Liver (tissue), 9 donors: ENCODE results near the gene ASAP2. TPM values are rescaled to one million over a fixed set of nuclear protein-coding genes. Genes with fewer than 3 reads are reported as not detected.

Experiments used
- DNase-seq: peaks from one replicate; pipeline ENCODE4 v3.0.0-alpha.2; 2017; ENCODE audit warnings: low spot score
- H3K27ac ChIP-seq, 2 donors: one replicate each; pipeline ENCODE4 v1.7.0; 2013; ENCODE audit warnings: inconsistent platforms in 2 of 2, low read length in 2 of 2, control low read depth in 1 of 2, low read depth in 1 of 2, mild to moderate bottlenecking in 1 of 2
- H3K27me3 ChIP-seq, 4 donors: one replicate each; pipeline versions ENCODE4 v1.6.1 to v1.7.0; 2013; ENCODE audit warnings: low read length in 3 of 4, inconsistent platforms in 1 of 4, mild to moderate bottlenecking in 1 of 4, moderate library complexity in 1 of 4; ENCODE audit not compliant: control insufficient read depth in 4 of 4, insufficient read depth in 4 of 4
- H3K36me3 ChIP-seq, 4 donors: one replicate each; pipeline versions ENCODE4 v1.6.1 to v1.7.0; 2013; ENCODE audit warnings: low read length in 3 of 4, mild to moderate bottlenecking in 3 of 4, low read depth in 1 of 4, moderate library complexity in 1 of 4; ENCODE audit not compliant: control insufficient read depth in 4 of 4, insufficient read depth in 3 of 4
- H3K4me1 ChIP-seq, 4 donors: one replicate each; pipeline versions ENCODE4 v1.6.1 to v1.7.0; 2013; ENCODE audit warnings: low read length in 3 of 4, mild to moderate bottlenecking in 3 of 4, moderate library complexity in 1 of 4; ENCODE audit not compliant: control insufficient read depth in 4 of 4, insufficient read depth in 4 of 4
- H3K4me3 ChIP-seq, 3 donors: one replicate each; pipeline versions ENCODE4 v1.6.1 to v1.7.0; 2013; ENCODE audit warnings: low read length in 3 of 3, control low read depth in 1 of 3, low read depth in 1 of 3, mild to moderate bottlenecking in 1 of 3
- H3K9ac ChIP-seq, 2 donors: one replicate each; pipeline ENCODE4 v1.7.0; 2013; ENCODE audit warnings: low read length in 2 of 2, mild to moderate bottlenecking in 2 of 2, moderate library complexity in 2 of 2, control low read depth in 1 of 2, low read depth in 1 of 2
- H3K9me3 ChIP-seq, 4 donors: one replicate each; pipeline versions ENCODE4 v1.6.1 to v1.7.0; 2013; ENCODE audit warnings: low read length in 3 of 4; ENCODE audit not compliant: control insufficient read depth in 4 of 4
- GABPA ChIP-seq, 2 donors: IDR thresholded peaks in 1 of 2; conservative IDR thresholded peaks in 1 of 2; 2 replicates each; pipeline ENCODE4 v1.6.1; 2016; ENCODE audit warnings: antibody characterized with exemption in 2 of 2, mild to moderate bottlenecking in 1 of 2, moderate library complexity in 1 of 2
- NR2F2 ChIP-seq: IDR thresholded peaks from 2 replicates; pipeline ENCODE4 v1.6.1; 2016; ENCODE audit warnings: antibody characterized with exemption
- RAD21 ChIP-seq, 2 donors: IDR thresholded peaks; 2 replicates each; pipeline ENCODE4 v1.6.1; 2016; ENCODE audit warnings: antibody characterized with exemption in 2 of 2, mild to moderate bottlenecking in 2 of 2
- RXRA ChIP-seq, 2 donors: IDR thresholded peaks; 2 replicates each; pipeline ENCODE4 v1.6.1; 2017 to 2018; ENCODE audit warnings: antibody characterized with exemption in 2 of 2, mild to moderate bottlenecking in 1 of 2
- TAF1 ChIP-seq: conservative IDR thresholded peaks from 2 replicates; pipeline ENCODE4 v1.6.1; 2016; ENCODE audit warnings: antibody characterized with exemption, mild to moderate bottlenecking
- YY1 ChIP-seq: IDR thresholded peaks from 2 replicates; pipeline ENCODE4 v1.6.1; 2016; ENCODE audit warnings: antibody characterized with exemption, mild to moderate bottlenecking
- WGBS: extraction: QIAGEN DNeasy Blood & Tissue Kit; methylation state at CpG from one replicate; pipeline ENCODE4 v1.1.7; 2013; 5-methylcytosine and 5-hydroxymethylcytosine counted together
- polyA plus RNA-seq, 2 donors: library from polyadenylated mRNA; stranded (reverse) in 1 of 2; unstranded in 1 of 2; fragments of 200-250 nt in 1 of 2; fragments of >200 nt in 1 of 2; fragmentation: Nextera tagmentation in 1 of 2; extraction: Ambion mirVana in 1 of 2; gene quantifications; one replicate each; pipeline versions ENCODE4 v1.2.1 to v1.2.3, GENCODE V29; 2013 to 2015
- total RNA-seq, 2 donors: library from RNA; depleted of rRNA; stranded (reverse); fragments of >200 nt; gene quantifications; one replicate each; pipeline ENCODE4 v1.2.3, GENCODE V29; 2014
- TF ChIP-seq, protein P1 (sequence below): IDR thresholded peaks from 2 replicates; pipeline ENCODE4 v1.6.1; 2016; ENCODE audit warnings: antibody characterized with exemption
- TF ChIP-seq, protein P2 (sequence below): fragments of 150-350 bp; IDR thresholded peaks from 2 replicates; pipeline ENCODE4 v1.5.1; 2017; ENCODE audit warnings: improper control_type of control experiment, low read depth, low read length; ENCODE audit not compliant: missing input control
- TF ChIP-seq, protein P3 (sequence below): IDR thresholded peaks from 2 replicates; pipeline ENCODE4 v1.6.1; 2016; ENCODE audit warnings: antibody characterized with exemption
- donor health status: healthy.
- donor health status: healthy.
- donor health status: healthy.
- donor health status: healthy.
- donor health status: healthy.

The ASAP2 gene
- total and polyA plus RNA-seq, 4 donors = 0.36 to 5.9 (median 2.6) TPM

DNA sequence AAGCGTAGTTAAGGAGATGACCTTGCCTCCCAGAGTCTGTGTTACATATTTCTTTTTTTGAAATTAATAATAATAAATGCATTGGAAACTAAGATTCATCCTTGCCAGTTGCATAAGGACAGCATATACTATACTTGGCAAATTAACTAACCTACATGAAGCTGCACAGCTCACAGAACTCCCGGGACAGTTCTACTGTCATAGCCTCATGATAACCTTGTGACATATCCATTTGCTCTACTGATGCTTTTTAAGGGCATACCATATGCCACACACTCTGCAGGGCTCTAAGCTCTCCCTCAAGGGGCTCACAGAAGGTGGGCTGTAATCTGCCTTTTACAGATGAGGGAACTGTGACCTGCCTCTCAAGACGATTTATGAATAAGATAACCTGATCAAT is 212.9 kb downstream of the ASAP2 start:
- Histone ChIP-seq H3K27me3 (no peaks in the 10 kb centered on the region), H3K9me3 (no peaks in the 10 kb centered on the region), H3K4me3 (no peak overlapping the region), H3K36me3 (peaks cover 0 to 3% (median under 1%) of the 10 kb centered on the region in 4 donors), H3K27ac (no peak overlapping the region), H3K4me1 (peaks cover 6 to 20% (median 14%) of the 10 kb centered on the region in 4 donors), H3K9ac (no peak overlapping the region)
- DNase-seq = no peak
- TF ChIP-seq RXRA (IDR thresholded peaks at IDR 0.05) (no peak), RAD21 (IDR thresholded peaks at IDR 0.05) (no peak), NR2F2 (no peak), YY1 (no peak), TAF1 (no peak)
- TF ChIP-seq, protein P1, sequence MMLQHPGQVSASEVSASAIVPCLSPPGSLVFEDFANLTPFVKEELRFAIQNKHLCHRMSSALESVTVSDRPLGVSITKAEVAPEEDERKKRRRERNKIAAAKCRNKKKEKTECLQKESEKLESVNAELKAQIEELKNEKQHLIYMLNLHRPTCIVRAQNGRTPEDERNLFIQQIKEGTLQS = no peak
- TF ChIP-seq, protein P2, sequence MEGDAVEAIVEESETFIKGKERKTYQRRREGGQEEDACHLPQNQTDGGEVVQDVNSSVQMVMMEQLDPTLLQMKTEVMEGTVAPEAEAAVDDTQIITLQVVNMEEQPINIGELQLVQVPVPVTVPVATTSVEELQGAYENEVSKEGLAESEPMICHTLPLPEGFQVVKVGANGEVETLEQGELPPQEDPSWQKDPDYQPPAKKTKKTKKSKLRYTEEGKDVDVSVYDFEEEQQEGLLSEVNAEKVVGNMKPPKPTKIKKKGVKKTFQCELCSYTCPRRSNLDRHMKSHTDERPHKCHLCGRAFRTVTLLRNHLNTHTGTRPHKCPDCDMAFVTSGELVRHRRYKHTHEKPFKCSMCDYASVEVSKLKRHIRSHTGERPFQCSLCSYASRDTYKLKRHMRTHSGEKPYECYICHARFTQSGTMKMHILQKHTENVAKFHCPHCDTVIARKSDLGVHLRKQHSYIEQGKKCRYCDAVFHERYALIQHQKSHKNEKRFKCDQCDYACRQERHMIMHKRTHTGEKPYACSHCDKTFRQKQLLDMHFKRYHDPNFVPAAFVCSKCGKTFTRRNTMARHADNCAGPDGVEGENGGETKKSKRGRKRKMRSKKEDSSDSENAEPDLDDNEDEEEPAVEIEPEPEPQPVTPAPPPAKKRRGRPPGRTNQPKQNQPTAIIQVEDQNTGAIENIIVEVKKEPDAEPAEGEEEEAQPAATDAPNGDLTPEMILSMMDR = no peak
- WGBS = 90% methylated on average over 3 of the region's 3 CpGs

DNA sequence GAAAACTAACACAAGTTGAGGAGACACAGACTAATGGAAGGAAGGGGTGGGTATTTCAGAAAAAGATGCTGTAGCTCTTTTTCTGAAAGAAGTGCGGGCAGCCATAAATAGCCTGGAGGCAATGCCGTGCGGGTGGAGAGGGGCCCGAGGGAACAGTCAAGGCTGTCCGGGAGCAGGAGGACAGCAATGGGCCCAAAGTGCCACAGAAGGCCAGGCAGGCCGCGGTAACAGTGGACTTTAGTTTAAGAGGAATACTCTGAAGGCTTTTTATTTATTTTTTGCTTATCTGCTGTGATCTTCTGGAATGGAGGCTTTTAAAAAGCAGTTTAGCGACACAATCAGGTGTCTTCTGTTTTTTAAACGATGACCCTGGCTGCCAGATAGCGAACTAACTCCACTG is 213.9 kb downstream of the ASAP2 start:
- no peak for DNase-seq
- Histone ChIP-seq H3K4me1 (peaks cover 10 to 23% (median 17%) of the 10 kb centered on the region in 4 donors), H3K4me3 (no peak overlapping the region), H3K27me3 (no peaks in the 10 kb centered on the region), H3K27ac (no peak overlapping the region), H3K9ac (no peak overlapping the region), H3K36me3 (peaks cover 0 to 3% (median under 1%) of the 10 kb centered on the region in 4 donors), H3K9me3 (no peaks in the 10 kb centered on the region)
- no peak for TF ChIP-seq GABPA (IDR thresholded peaks at IDR 0.05 in 1 of 2, conservative IDR thresholded peaks at IDR 0.05 in 1 of 2)
- no peak for TF ChIP-seq NR2F2
- no peak for TF ChIP-seq TAF1
- TF ChIP-seq, protein P1 = no peak
- 93% methylated on average over 10 of the region's 10 CpGs for whole genome bisulfite sequencing

DNA sequence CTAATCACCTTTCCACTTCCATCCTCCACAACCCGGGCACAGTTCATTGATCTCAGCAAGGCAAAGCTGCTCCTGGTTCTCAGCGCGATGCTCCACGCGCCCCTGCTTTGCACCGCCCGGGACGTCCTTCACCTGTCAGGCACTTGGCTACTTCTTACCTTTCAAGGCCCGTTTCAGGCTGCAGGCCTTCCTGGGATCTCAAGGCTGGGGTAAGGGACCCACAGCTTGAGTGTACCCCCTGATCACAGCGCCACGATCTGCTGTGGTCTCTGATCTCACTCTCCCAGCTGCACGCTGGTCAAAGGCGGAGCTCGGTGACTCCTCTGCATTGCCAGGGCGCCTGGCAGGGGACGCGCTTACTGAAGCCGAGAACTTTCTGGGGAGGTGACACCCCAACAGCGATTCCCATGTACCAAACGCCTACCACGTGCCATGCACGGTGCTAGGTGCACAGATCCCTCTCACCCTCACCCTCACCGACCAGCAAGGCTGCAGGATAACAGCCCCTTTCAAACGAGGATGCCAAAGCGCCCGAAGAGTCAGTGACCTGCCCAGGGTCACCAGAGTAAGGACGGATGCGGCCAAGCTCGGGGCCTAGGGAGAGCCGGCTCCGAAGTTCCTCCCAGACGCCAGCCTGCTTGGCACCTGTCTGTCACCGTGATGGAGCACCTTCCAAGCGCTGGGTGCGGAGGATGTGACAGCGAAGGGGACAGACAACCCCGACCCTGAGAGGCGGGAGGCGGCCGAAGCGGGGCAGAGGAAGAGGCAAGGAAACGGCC is 215.9 kb downstream of the ASAP2 start:
- TF ChIP-seq, protein P2 = no peak
- peak; percentile 84 to 94 for TF ChIP-seq RXRA (IDR thresholded peaks at IDR 0.05)
- TF ChIP-seq, protein P3, sequence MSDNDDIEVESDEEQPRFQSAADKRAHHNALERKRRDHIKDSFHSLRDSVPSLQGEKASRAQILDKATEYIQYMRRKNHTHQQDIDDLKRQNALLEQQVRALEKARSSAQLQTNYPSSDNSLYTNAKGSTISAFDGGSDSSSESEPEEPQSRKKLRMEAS = peak; percentile 28
- TF ChIP-seq GABPA (IDR thresholded peaks at IDR 0.05 in 1 of 2, conservative IDR thresholded peaks at IDR 0.05 in 1 of 2) = no peak
- no peak for DNase-seq

More for the DNA sequence above, 215.9 kb downstream of the ASAP2 start:
- 10% methylated on average over 42 of the region's 42 CpGs for WGBS
- Histone ChIP-seq H3K36me3 (no peaks in the 10 kb centered on the region), H3K27me3 (no peaks in the 10 kb centered on the region), H3K9ac (peak overlapping the region in 1 of 2 donors; percentile 54), H3K9me3 (no peaks in the 10 kb centered on the region), H3K4me3 (peak overlapping the region; percentile 79 to 87 (median 83)), H3K4me1 (peaks cover 10 to 23% (median 17%) of the 10 kb centered on the region in 4 donors), H3K27ac (peak overlapping the region; percentile 58 to 74)
